Measurements from ENCODE around the gene EXOC4. TPM values are rescaled to one million over a fixed set of nuclear protein-coding genes. Genes with fewer than 3 reads are reported as not detected.

Gene EXOC4
- total and polyA plus RNA-seq, 7 donors, result 7.6 to 63.0 (median 29.1) TPM

DNA sequence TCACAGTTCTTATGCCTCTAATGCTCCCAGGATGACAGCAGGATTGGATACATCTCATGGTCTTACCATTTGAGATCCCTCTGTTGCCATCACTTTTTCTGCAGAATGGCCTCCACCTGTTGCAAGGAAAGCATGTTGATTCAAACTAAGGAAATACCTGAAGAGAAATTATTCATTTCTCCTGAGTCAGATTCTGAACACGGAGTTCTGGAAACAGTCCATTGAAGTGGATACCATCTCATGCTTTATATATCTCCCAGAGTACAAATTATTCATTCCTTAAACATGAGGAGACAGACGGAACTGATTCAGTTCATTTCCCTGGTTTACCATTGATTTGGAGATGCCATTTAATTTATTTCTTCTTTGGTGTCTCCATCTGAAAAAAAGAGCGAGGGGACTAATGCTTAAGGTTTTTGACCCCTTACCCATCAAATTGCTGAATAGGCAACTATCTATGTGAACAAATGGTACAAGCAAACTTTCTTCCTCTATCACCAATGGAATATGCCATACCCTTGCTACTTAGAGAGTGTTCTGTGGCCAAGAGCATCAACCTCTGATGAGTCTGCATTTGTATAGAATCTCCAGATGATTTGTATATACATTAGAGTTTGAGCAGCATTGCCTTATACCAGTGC lies 569.2 kb downstream of the EXOC4 start:
- intact Hi-C loops (cut with DNase I), result no loop called here
- Histone ChIP-seq H3K4me1 (peaks cover 6% of the 10 kb centered on the region), H3K4me3 (no peak overlapping the region), H3K27me3 (ENCODE audit: insufficient read depth in 3 of 3, low read length in 2 of 3) (no peaks in the 10 kb centered on the region), H3K36me3 (ENCODE audit: insufficient read depth in 1 of 2, low read depth in 1 of 2) (peaks cover 0 to 10% of the 10 kb centered on the region in 2 donors), H3K27ac (no peak overlapping the region), H3K9me3 (no peaks in the 10 kb centered on the region)
- TF ChIP-seq, protein P1, sequence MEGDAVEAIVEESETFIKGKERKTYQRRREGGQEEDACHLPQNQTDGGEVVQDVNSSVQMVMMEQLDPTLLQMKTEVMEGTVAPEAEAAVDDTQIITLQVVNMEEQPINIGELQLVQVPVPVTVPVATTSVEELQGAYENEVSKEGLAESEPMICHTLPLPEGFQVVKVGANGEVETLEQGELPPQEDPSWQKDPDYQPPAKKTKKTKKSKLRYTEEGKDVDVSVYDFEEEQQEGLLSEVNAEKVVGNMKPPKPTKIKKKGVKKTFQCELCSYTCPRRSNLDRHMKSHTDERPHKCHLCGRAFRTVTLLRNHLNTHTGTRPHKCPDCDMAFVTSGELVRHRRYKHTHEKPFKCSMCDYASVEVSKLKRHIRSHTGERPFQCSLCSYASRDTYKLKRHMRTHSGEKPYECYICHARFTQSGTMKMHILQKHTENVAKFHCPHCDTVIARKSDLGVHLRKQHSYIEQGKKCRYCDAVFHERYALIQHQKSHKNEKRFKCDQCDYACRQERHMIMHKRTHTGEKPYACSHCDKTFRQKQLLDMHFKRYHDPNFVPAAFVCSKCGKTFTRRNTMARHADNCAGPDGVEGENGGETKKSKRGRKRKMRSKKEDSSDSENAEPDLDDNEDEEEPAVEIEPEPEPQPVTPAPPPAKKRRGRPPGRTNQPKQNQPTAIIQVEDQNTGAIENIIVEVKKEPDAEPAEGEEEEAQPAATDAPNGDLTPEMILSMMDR (IDR thresholded peaks at IDR 0.05), result no peak
- 69 to 87% (median 75%) methylated on average over 3 of the region's 3 CpGs for WGBS, 3 donors
- ATAC-seq (peak in 1 of 4 donors; percentile 31), DNase-seq (no peak)

DNA sequence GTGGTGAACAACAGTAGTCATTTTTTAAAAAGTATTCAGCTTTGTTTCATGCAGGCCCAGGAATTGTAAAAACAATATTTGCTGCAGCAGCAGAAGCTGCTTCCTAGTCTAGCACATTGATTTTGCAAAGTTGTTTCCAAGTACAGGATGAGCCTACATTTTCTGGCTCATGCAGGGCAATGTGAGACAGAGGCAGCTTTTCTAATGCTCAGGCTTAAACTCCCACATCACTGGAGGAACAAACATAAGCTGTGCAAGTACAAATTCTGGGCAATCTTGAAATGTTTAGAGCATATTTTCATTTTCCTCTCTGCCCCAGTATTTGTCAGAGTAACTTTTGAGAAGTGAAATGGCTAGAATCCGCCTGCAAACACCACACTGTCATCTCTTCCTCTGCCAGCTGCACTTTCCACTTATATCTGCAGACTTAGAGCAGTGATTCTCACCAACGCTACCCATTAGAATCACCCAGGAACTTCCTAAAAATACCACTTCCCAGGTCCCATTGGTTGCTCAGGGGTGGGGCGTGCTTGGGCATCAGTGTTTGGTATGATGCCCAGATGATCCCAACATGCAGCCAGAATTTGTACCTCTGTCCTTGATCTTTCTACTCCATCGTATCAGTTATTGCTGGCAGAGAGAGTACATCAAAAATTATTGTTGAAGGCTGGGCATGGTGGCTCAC lies 570.1 kb downstream of the EXOC4 start:
- H3K36me3 ChIP-seq (ENCODE audit: insufficient read depth in 1 of 2, low read depth in 1 of 2), result peaks cover 0 to under 1% of the 10 kb centered on the region in 2 donors
- H3K9me3 ChIP-seq, result no peaks in the 10 kb centered on the region
- ATAC-seq (no peak), DNase-seq (no peak)
- H3K27ac ChIP-seq, result no peak overlapping the region
- intact Hi-C loops (cut with DNase I), result no loop called here
- 56 to 76% (median 68%) methylated on average over 4 of the region's 4 CpGs for WGBS, 3 donors
- peaks cover 15% of the 10 kb centered on the region for H3K4me1 ChIP-seq
- TF ChIP-seq, protein P1 (IDR thresholded peaks at IDR 0.05), result no peak
- H3K27me3 ChIP-seq (ENCODE audit: insufficient read depth in 3 of 3, low read length in 2 of 3), result no peaks in the 10 kb centered on the region
- H3K4me3 ChIP-seq, result no peak overlapping the region

DNA sequence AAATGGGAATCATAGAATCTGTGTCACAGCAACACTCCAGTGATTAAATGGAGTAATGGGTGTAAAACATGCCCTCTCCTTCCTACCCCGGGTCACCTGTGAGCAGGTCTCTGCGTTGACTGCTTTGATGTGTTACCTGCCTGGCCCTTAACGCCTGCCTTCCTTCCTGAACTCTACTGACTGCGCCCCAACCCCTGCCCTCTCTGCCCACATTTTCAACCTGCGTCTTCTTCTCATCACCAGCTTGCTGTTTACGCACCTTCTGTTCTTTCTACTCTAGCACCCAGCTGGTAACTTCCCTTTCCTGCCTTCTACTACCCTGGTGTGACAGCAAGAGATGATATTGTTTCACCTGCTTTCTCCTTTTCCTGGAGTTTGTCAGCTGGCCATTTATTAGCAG lies 571.3 kb downstream of the EXOC4 start:
- Histone ChIP-seq H3K4me3 (no peak overlapping the region), H3K4me1 (peaks cover 20% of the 10 kb centered on the region), H3K27ac (no peak overlapping the region), H3K36me3 (ENCODE audit: insufficient read depth in 1 of 2, low read depth in 1 of 2) (no peaks in the 10 kb centered on the region), H3K27me3 (ENCODE audit: insufficient read depth in 3 of 3, low read length in 2 of 3) (no peaks in the 10 kb centered on the region), H3K9me3 (no peaks in the 10 kb centered on the region)
- WGBS, 3 donors, result 86 to 98% (median 96%) methylated on average over 6 of the region's 6 CpGs
- intact Hi-C loops (cut with DNase I), result no loop called here
- DNase-seq, result no peak
- TF ChIP-seq, protein P1 (IDR thresholded peaks at IDR 0.05), result no peak
- no peak for ATAC-seq

DNA sequence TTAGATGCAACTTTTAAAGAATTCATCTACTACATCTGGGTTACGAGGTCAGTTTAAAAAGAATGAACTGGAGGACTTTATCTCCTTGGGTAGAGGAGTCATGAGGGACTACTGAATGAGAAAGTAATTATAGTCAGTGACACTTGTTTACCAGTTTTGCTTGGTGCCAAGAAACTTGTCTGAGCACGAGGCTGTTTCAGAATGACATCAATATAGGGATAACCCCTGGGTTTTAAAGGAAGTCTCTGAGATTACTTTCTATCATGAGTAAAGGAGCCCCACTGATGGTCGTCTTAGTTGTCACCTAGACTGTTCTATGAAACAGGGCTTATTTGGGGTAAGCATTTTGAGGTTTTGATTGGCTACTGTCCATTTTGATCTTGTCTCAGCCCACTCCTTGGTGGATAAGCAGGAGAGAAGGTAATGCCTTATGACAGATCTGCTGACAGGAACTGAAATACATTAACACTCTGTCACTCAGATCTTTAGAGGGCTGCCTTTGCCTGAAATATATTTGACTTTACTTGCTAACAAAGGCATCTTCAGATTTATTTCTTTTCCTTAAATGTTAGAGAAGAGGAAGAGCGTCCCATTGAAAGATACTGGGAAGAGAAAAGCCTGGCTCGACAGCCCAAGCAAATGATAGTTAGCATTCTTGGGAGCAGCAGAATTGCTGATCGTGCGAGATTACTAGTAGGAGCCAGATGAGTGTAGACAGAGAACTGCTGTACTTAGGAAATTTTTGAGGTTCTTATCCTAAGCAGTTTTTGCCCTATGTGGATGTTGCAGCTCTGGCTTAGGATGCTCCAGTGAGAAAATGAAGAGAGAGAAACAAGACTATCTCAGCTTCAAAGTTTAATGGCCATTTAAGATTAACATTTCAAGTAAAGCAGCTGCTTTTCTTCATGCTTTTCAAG lies 575.1 kb downstream of the EXOC4 start:
- 71 to 77% (median 71%) methylated on average over 7 of the region's 7 CpGs for WGBS, 3 donors
- intact Hi-C loops (cut with DNase I), result no loop called here
- H3K4me3 ChIP-seq, result no peak overlapping the region
- peaks cover 14% of the 10 kb centered on the region for H3K4me1 ChIP-seq
- ATAC-seq (peak; percentile 58 to 84 (median 74)), DNase-seq (no peak)
- H3K27ac ChIP-seq, result peak overlapping the region; percentile 46
- H3K9me3 ChIP-seq, result no peaks in the 10 kb centered on the region
- no peaks in the 10 kb centered on the region for H3K27me3 ChIP-seq (ENCODE audit: insufficient read depth in 3 of 3, low read length in 2 of 3)
- H3K36me3 ChIP-seq (ENCODE audit: insufficient read depth in 1 of 2, low read depth in 1 of 2), result no peaks in the 10 kb centered on the region
- TF ChIP-seq, protein P1 (IDR thresholded peaks at IDR 0.05), result no peak
